ENCODE measurements around the gene MAP3K7CL.
"Not testable (repeated sequence)": the region's sequence is repeated elsewhere in the genome, so short reads cannot be mapped to it uniquely, and the experiment has no call there.

The MAP3K7CL gene

DNA sequence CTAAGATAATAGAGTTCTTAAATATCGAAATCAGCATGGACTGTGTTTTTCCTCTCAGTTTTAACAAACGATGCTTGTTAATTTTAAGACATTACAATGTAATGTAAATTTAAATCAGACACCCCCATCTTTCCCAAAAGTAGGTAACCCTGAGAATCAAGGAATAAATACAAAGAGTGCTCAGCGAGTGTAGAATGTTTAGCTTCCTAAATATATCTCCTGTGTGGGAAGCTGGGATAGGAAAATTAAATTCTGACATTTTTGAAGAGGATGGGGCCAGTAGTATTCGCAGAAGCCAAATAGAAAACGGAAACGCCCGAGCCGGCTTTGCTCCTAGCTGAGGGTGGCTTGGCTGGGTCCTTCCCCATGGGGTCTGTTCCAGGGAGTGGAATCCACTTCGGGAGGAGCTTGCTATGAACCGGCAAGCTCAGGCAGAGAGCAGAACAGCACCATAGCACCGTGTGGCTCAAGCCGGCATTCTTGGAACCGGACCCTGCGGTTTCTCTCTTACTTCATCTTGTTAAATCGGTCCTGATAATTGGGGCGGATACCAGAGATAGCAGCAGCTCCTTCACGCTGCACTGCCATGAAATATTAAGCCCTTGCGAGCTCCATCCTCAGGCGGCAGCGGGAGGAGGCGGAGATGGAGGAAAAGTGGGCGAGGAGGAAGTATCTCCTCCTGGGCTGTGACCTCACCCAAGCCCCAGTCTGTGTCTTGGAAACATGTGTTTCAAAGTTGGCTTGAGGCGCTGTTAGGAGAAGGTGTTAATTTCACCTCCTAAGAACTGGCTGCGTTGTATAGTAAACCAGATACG, 24.9 kb downstream of the MAP3K7CL start:
- peak overlapping the region; percentile 67 for H3K27ac ChIP-seq
- peak overlapping the region; percentile 43 for H3K4me3 ChIP-seq (ENCODE audit: low read depth, low read length)
- TF ChIP-seq CTCF (IDR thresholded peaks at IDR 0.05; ENCODE audit: low read depth, low read length, missing control alignments) = peak; percentile 4
- no peaks in the 10 kb centered on the region for H3K36me3 ChIP-seq (replicated peaks)
- in situ Hi-C loops (cut with HindIII; ENCODE audit: low pct_ligation_motif_present, low sequenced_read_pairs) = no loop called here
- no peaks in the 10 kb centered on the region for H3K27me3 ChIP-seq (replicated peaks)
- DNase-seq = peak; percentile 84

DNA sequence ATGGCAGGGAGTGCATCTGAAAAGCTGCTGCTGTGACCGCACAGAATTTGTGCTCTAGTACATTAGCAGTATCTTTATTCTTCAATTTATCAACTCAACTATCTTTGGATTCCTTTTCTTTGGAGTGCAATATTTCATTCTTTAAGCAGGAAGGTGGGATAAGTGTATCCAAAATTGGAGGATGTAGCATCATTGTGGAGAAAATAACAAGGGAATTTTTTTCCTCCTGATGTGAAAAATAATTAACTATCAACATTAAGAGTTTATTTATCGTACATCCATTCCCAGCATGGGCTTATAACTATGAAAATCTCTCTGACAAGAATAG, 25.5 kb downstream of the MAP3K7CL start:
- TF ChIP-seq CTCF (IDR thresholded peaks at IDR 0.05; ENCODE audit: low read depth, low read length, missing control alignments) = no peak
- no peaks in the 10 kb centered on the region for H3K27me3 ChIP-seq (replicated peaks)
- no peaks in the 10 kb centered on the region for H3K36me3 ChIP-seq (replicated peaks)
- no peak for DNase-seq
- in situ Hi-C loops (cut with HindIII; ENCODE audit: low pct_ligation_motif_present, low sequenced_read_pairs) = no loop called here
- no peak overlapping the region for H3K4me3 ChIP-seq (ENCODE audit: low read depth, low read length)
- peak overlapping the region; percentile 67 for H3K27ac ChIP-seq

GRCh38 chr21:29157080-29157479, 26.6 kb downstream of the MAP3K7CL start:
- Histone ChIP-seq H3K36me3 (replicated peaks) (no peaks in the 10 kb centered on the region), H3K27me3 (replicated peaks) (no peaks in the 10 kb centered on the region), H3K27ac (no peak overlapping the region), H3K4me3 (ENCODE audit: low read depth, low read length) (no peak overlapping the region)
- no peak for DNase-seq
- in situ Hi-C loops (cut with HindIII; ENCODE audit: low pct_ligation_motif_present, low sequenced_read_pairs) = no loop called here
- TF ChIP-seq CTCF (IDR thresholded peaks at IDR 0.05; ENCODE audit: low read depth, low read length, missing control alignments) = no peak

DNA sequence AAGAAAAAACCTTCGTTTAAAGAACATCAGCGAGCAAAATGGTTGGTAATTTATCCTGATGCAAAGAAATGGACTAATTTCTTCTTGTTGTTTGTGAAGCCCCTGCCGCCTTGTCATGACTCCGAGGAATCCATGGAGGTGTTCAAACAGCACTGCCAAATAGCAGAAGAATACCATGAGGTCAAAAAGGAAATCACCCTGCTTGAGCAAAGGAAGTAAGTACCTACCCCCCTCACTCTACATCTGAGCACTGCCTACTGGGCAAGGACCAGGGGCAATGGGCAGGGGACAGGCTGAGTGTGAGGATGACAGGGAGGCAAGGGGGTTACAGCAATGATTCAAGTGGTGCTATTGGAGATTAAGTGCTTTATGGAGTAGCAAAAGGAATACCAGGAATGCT, 29.4 kb downstream of the MAP3K7CL start:
- in situ Hi-C loops (cut with HindIII; ENCODE audit: low pct_ligation_motif_present, low sequenced_read_pairs) = no loop called here
- Histone ChIP-seq H3K36me3 (replicated peaks) (no peaks in the 10 kb centered on the region), H3K4me3 (ENCODE audit: low read depth, low read length) (no peak overlapping the region), H3K27me3 (replicated peaks) (no peaks in the 10 kb centered on the region), H3K27ac (no peak overlapping the region)
- DNase-seq = no peak
- no peak for TF ChIP-seq CTCF (IDR thresholded peaks at IDR 0.05; ENCODE audit: low read depth, low read length, missing control alignments)

DNA sequence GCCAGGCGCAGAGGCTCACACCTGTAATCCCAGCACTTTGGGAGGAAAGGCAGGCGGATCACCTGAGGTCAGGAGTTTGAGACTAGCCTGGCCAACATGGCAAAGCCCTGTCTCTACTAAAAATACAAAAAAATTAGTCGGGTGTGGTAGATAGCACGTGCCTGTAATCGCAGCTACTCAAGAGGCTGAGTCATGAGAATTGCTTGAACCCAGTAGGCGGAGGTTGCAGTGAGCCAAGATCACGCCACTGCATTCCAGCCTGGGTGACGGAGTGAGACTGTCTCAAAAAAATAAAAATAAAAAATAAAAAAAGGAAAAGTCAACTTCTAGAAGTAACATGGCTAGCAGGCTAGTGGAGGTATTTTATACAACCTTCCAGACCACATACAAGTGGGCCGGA, 32.4 kb downstream of the MAP3K7CL start:
- in situ Hi-C loops (cut with HindIII; ENCODE audit: low pct_ligation_motif_present, low sequenced_read_pairs); H3K36me3 ChIP-seq (replicated peaks); H3K4me3 ChIP-seq (ENCODE audit: low read depth, low read length); H3K27me3 ChIP-seq (replicated peaks): not testable (repeated sequence)
- H3K27ac ChIP-seq = peak overlapping the region; percentile 99
- peak; percentile 98 for DNase-seq

DNA sequence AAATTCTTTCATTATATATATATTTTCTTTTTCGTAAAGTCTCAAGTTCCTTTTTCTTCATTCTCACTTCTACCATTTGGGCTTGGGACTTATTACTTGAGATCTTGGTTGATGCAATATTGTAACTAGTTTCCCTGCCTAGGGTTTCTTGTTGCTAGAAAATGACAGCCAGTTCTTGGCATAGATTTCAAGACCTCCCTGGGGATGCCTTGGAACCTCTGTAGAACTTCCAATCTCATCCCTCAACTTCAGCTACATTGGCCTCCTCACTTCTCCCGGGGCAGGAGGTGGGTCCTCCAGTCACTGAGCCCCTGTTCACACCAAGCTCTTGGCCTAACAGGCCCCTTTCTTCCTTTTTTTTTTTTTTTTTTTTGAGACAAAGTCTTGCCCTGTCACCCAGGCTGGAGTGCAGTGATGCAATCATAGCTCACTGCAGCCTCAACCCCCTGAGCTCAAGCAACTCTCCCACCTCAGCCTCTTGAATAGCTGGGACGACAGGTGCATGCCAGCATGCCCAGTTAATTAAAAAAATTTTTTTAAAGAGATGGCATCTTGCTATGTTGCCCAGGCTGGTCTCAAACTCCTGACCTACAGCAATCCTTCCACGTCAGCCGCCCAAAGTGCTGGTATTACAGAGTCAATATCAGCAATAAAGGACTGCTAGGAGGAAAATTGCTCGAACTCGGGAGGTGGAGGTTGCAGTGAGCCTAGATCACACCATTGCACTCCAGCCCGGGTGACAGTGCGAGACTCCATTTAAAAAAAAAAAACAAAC, 33.1 kb downstream of the MAP3K7CL start:
- Histone ChIP-seq H3K36me3 (replicated peaks) (no peaks in the 10 kb centered on the region), H3K27ac (peak overlapping the region; percentile 99), H3K4me3 (ENCODE audit: low read depth, low read length) (no peak overlapping the region), H3K27me3 (replicated peaks) (no peaks in the 10 kb centered on the region)
- in situ Hi-C loops (cut with HindIII; ENCODE audit: low pct_ligation_motif_present, low sequenced_read_pairs) = no loop called here
- DNase-seq = no peak
- no peak for TF ChIP-seq CTCF (IDR thresholded peaks at IDR 0.05; ENCODE audit: low read depth, low read length, missing control alignments)

All from brain microvascular endothelial cell (primary cell).